Epithelial cell of proximal tubule (primary cell): Measurements from ENCODE around the gene TRAF3. TPM values are rescaled to one million over a fixed set of nuclear protein-coding genes. Genes with fewer than 3 reads are reported as not detected.
A peak's percentile ranks its signal among the peaks of the same experiment; 100 is the strongest.
"Not testable (repeated sequence)": the region's sequence is repeated elsewhere in the genome, so short reads cannot be mapped to it uniquely, and the experiment has no call there.

Experiments
- DNase-seq: peaks from one replicate; pipeline ENCODE4 v3.0.0-alpha.2; 2011; ENCODE audit warnings: low read depth
- H3K4me3 ChIP-seq: 2 replicates; pipeline ENCODE4 v1.5.1; 2011; ENCODE audit warnings: low read depth, mild to moderate bottlenecking, low read length
- CTCF ChIP-seq: conservative IDR thresholded peaks from 2 replicates; pipeline ENCODE4 v1.5.1; 2012; ENCODE audit warnings: low read depth, mild to moderate bottlenecking, low read length
- total RNA-seq: library from RNA; depleted of rRNA; stranded (reverse); fragments of >200 nt; gene quantifications from 2 replicates; pipeline ENCODE4 v1.2.3, GENCODE V29; 2015

Gene TRAF3
- total RNA-seq, 1 donor from 2014 or later, result 21.9 TPM

- H3K4me3 ChIP-seq, result no peak overlapping the region
- no peak for TF ChIP-seq CTCF
- no peak for DNase-seq
Observed at GRCh38 chr14:102873131-102873530, 95.9 kb downstream of the TRAF3 start.

GRCh38 chr14:102873546-102874061, 96.4 kb downstream of the TRAF3 start:
- no peak for TF ChIP-seq CTCF
- H3K4me3 ChIP-seq, result no peak overlapping the region
- DNase-seq, result no peak

GRCh38 chr14:102875652-102876051, 98.4 kb downstream of the TRAF3 start:
- DNase-seq, result no peak
- TF ChIP-seq CTCF, result no peak
- H3K4me3 ChIP-seq, result no peak overlapping the region

- DNase-seq, result not testable (repeated sequence)
Observed at GRCh38 chr14:102877511-102877910, 100.3 kb downstream of the TRAF3 start.

GRCh38 chr14:102878174-102878969, 101.1 kb downstream of the TRAF3 start:
- TF ChIP-seq CTCF, result peak; percentile 18
- no peak for DNase-seq

More at GRCh38 chr14:102877511-102877910, 100.3 kb downstream of the TRAF3 start:
- H3K4me3 ChIP-seq, result not testable (repeated sequence)

GRCh38 chr14:102878970-102879460, 101.8 kb downstream of the TRAF3 start:
- no peak overlapping the region for H3K4me3 ChIP-seq
- no peak for TF ChIP-seq CTCF
- DNase-seq, result no peak

More at GRCh38 chr14:102878174-102878969, 101.1 kb downstream of the TRAF3 start:
- no peak overlapping the region for H3K4me3 ChIP-seq

- no peak for DNase-seq
- TF ChIP-seq CTCF, result no peak
- no peak overlapping the region for H3K4me3 ChIP-seq
Observed at GRCh38 chr14:102882226-102882906, 105.1 kb downstream of the TRAF3 start.
